SK-N-SH (cell line): Measurements from ENCODE around the gene LRRFIP2.

ENCODE experiments used
- CTCF ChIP-seq: fragments of 200-600 bp; sonication (generic); IDR thresholded peaks from 2 replicates; pipeline ENCODE4 v1.6.1; 2017; ENCODE audit warnings: antibody characterized with exemption, mild to moderate bottlenecking, moderate library complexity
- EP300 ChIP-seq, 2 experiments: IDR thresholded peaks; 2 replicates each; pipeline versions ENCODE4 v1.4.0 to v1.6.1; 2012; ENCODE audit warnings: borderline replicate concordance in 1 of 2, low read depth in 1 of 2, low read length in 1 of 2
- GABPA ChIP-seq: IDR thresholded peaks from 2 replicates; pipeline ENCODE4 v1.4.0; 2012; ENCODE audit warnings: low read depth, mild to moderate bottlenecking
- JUND ChIP-seq: IDR thresholded peaks from 2 replicates; pipeline ENCODE4 v1.4.0; 2012
- POLR2AphosphoS5 ChIP-seq: IDR thresholded peaks from 2 replicates; pipeline ENCODE4 v1.6.1; 2012; ENCODE audit warnings: low read depth, low read length
- SIN3A ChIP-seq: IDR thresholded peaks from 2 replicates; pipeline ENCODE4 v1.6.1; 2012; ENCODE audit warnings: low read depth, mild to moderate bottlenecking, low read length, moderate library complexity, borderline replicate concordance
- TAF1 ChIP-seq: IDR thresholded peaks from 2 replicates; pipeline ENCODE4 v1.6.1; 2012; ENCODE audit warnings: low read depth, mild to moderate bottlenecking, low read length, moderate library complexity, borderline replicate concordance
- USF1 ChIP-seq: IDR thresholded peaks from 2 replicates; pipeline ENCODE4 v1.4.0; 2012; ENCODE audit warnings: low read depth, borderline replicate concordance

- TF ChIP-seq TAF1 (no peak), CTCF (no peak), POLR2AphosphoS5 (no peak), USF1 (no peak), JUND (no peak; the same call in 1 of the 2 replicates), EP300 (IDR thresholded peaks at IDR 0.05; ENCODE audit: borderline replicate concordance in 1 of 2, low read depth in 1 of 2, low read length in 1 of 2) (no peak), SIN3A (no peak), GABPA (no peak)
Observed at GRCh38 chr3:37135561-37135960, 38.8 kb downstream of the LRRFIP2 start.
